GM18505 (cell line): Measurements from ENCODE around the gene GABRB3.

Source experiments
- ATAC-seq: cut with Tn5 transposase; IDR thresholded peaks from one replicate; pipeline ENCODE4 v1.9.1; 2021; ENCODE audit not compliant: unreplicated experiment
- POLR2A ChIP-seq: IDR thresholded peaks from 4 replicates; pipeline ENCODE4 v1.6.1; 2011; ENCODE audit warnings: borderline replicate concordance; ENCODE audit not compliant: insufficient read depth, insufficient read length; ENCODE audit errors: extremely low read depth

The GABRB3 gene

DNA sequence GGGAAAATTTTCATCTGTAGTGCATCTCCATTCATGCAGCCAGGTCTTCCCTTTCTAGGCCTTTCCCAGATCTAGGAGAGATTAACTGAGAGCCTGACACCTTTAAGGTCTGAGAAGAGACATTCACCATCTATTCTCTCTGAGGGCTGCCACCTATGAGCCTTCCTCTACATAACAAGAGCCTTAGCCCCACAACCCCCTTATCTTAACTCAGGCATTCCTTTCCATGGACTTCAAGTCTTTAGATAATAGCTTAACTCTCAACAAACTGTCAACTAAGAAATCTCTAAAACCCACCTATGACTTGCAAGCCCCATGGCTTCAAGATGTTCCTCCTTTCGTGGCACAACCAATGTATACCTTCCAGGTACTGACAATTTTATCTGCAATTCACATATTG lies 121.0 kb downstream of the GABRB3 start:
- no peak for TF ChIP-seq POLR2A
- no peak for ATAC-seq

DNA sequence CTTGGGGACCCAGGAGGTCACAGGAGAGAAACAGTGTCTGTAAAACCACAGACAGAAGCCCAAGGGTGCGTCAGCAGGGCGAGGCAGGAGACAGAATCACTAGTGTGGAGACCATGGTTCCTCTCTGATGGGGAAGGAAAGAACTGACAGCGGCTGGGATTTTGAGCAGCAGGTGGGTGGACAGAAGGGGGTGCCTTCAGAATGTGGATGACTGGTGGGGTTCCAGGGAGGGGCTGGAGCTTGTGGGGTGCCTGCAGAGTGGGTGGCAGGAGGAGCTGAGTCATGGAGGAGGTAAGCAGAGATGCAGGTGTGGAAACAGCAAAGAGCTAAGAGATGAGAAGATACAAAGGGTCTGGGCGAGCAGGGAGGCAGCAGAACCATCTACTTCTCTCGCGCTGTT lies 124.2 kb downstream of the GABRB3 start:
- TF ChIP-seq POLR2A: no peak
- ATAC-seq: no peak

DNA sequence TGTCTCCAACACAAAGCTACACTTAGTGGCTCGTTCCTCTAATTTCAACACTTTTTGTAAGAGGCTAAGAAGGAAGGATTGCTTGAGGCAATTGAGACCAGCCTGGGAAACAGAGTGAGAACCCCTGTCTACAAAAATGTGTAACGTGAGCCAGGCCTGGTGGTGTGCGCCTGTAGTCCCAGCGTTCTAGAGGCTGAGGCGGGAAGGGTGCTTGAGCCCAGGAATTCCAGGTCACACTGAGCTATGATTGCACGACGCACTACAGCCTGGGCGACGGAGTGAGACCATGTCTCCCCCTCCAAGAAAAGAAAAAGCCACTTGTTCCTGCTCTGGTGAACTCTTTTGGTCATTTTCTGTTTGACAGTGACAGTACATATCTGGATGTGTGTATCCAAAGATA lies 127.9 kb downstream of the GABRB3 start:
- TF ChIP-seq POLR2A: no peak
- ATAC-seq: no peak

GRCh38 chr15:26641144-26641543 lies 131.7 kb downstream of the GABRB3 start:
- TF ChIP-seq POLR2A: no peak
- no peak for ATAC-seq

DNA sequence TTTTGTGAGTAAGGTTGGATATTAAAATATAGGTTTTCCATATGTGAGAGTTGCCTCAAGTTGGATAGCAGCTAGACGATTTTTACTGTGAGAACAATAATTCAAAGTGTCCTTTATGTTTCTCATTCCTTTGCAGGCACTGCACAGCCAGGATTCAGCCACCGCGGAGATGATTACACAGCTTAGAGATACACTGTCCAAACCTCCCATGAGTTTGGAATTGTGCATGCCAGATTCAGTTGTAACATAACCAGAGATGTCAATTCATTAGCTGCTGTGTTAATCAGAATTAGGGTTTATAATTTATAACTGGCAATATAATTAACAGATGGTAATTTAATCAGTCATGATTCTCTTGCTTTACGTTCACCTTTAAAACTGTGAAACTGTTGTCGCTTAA lies 132.3 kb downstream of the GABRB3 start:
- no peak for TF ChIP-seq POLR2A
- ATAC-seq: no peak

DNA sequence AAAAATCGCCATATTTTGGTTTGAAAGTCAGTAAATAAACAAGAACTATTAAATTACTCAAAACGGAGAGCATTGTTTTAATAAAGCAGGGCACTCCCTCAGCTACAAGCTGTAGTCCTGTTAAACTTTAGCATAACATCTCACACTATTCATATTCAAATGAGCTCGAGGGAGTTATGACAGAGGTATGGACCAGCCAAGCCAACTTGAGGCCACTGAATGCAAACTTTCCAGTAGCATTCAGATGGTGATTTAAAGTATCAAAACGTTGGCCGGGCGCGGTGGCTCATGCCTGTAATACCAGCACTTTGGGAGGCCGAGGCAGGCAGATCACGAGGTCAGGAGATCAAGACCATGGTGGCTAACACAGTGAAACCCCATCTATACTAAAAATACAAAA lies 132.9 kb downstream of the GABRB3 start:
- no peak for TF ChIP-seq POLR2A
- no peak for ATAC-seq

- ATAC-seq: no peak
- no peak for TF ChIP-seq POLR2A
These were observed 137.3 kb downstream of the GABRB3 start for GRCh38 chr15:26635614-26636013.

- ATAC-seq: no peak
- no peak for TF ChIP-seq POLR2A
These were observed 137.8 kb downstream of the GABRB3 start for GRCh38 chr15:26635105-26635504.

- no peak for TF ChIP-seq POLR2A
- no peak for ATAC-seq
These were observed 138.5 kb downstream of the GABRB3 start for GRCh38 chr15:26634319-26634718.

GRCh38 chr15:26632500-26632899 lies 140.4 kb downstream of the GABRB3 start:
- no peak for ATAC-seq

DNA sequence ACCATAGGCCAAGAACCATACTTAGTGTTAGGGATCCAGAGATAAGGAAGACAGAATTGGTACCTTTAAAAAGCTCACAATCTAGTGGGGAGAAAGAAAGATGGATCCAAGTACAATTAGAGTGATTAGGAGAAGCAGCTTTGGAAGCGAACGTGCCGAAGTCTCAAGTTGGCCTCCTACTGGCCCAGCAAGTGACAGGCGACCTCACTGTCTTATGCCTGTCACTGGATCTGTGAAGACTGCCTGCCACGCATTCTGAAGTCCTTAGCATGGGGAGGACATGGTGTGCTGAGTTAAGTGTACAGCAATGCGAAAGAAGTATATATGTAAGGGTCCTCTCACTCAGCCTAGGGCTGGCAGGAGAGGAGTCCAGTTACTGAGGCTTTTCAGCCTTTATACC lies 141.0 kb downstream of the GABRB3 start:
- no peak for ATAC-seq
- TF ChIP-seq POLR2A: no peak

More at GRCh38 chr15:26632500-26632899, 140.4 kb downstream of the GABRB3 start:
- TF ChIP-seq POLR2A: no peak

- no peak for ATAC-seq
- no peak for TF ChIP-seq POLR2A
These were observed 142.0 kb downstream of the GABRB3 start for GRCh38 chr15:26630857-26631256.

DNA sequence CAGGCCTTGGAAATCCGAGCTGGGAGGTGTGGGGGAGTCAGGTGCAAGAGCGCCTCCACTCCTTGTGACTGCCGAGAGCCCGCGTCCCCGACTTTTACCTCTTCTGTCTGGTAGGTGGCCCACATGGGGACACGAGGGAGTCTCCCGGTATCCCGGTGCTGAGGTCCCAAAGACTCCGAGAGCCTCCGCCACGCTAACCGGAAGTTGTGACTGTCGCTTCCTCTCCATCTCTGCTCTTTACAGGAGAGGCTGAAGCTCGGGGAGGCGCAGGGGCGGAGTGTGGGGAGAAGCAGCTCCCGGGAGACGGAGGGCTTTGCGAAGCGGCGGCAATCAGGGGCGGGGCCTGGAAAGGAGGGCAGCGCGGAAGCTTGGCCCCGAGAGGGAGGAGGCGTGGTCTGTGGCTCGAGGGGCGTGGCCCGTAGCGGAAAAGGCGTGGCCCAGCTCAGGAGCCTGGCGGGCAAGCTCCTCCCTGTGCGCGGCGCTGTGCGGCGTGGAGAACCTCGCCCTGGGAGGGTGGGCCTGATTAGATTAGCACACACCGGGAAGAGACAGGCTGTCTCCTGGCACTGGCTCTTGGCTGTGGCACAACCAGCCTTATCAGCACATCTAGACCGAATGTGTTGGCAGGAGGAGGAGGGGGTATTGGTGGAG lies 143.9 kb downstream of the GABRB3 start:
- TF ChIP-seq POLR2A: no peak
- ATAC-seq: no peak

DNA sequence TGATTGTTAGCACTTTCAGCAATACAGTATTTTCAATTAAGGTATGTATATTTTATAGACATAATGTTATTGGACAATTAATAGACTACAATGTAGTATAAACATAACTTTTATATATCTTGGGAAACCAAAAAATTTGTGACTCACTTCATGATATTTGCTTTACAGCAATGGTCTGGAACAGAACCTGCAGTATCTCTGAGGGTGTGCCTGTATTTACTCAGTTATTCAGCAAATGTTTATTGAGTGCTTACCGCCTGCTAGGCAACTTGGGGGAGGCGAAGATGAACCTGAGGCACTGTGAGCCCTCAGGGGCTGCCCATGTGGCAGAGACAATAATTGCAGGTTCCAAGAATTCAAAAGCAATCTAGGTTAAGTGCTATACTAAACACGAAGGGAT lies 144.8 kb downstream of the GABRB3 start:
- ATAC-seq: no peak

GRCh38 chr15:26624128-26624527 lies 148.7 kb downstream of the GABRB3 start:
- TF ChIP-seq POLR2A: no peak
- no peak for ATAC-seq

More for the DNA sequence above, 144.8 kb downstream of the GABRB3 start:
- TF ChIP-seq POLR2A: no peak
